CD4-positive, alpha-beta T cell treated with Interleukin-15 for 4 hours (primary cell): Measurements from ENCODE around the gene NEDD4L.
A peak's percentile ranks its signal among the peaks of the same experiment; 100 is the strongest.
"Not testable (repeated sequence)": the region's sequence is repeated elsewhere in the genome, so short reads cannot be mapped to it uniquely, and the experiment has no call there.

Experiments used
- DNase-seq: peaks from one replicate; pipeline ENCODE4 v3.0.0-alpha.2; 2020; ENCODE audit warnings: low spot score

The NEDD4L gene

DNA sequence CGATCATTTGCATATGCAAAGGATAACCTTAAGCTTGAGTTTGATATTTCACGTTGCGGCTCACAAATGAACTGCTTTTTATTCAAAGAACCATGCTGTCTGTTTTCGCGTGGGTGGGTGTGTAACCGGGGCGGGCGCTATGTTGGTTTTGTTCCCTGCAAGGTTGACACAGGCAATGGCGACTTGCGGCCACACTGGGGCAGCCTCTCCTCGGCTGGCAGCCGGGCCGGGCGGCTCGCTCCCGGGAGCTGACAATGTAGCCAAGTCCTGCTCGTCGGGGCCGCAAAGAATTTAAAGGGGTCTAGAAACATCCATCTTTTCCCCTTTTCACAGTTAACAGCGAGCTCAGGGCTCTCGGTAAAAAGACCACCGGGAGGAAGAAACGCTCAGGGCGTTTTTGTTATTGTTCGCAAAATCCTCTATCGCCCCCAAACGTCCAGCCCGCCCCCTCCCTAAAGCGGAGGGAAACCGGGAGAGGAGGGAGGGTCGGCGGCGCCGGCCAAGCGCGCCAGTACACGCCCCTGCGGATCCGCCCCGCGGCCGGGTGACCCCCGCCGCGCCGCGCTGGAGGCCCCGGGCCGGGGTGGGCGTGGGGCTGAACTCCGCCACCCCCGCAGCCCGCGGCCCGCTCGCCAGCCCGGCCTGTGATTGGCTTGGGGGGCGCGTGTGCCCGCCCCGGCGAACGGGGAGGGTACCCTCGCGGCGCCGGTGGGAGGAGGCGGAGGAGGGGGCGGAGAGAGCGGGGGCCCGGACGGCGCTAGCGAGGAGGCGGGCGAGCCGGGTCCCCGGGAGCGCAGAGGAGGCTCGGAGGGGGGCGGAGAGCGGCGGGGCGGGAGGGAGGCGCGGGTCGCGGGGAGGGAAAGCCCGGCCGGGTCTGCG lies at the start of gene NEDD4L:
Gene NEDD4L (plus strand): TSS at position 736 of the 879 bp plus-strand sequence. CDS start 435 bp downstream, outside the sequence.
- peak; percentile 72 for DNase-seq

DNA sequence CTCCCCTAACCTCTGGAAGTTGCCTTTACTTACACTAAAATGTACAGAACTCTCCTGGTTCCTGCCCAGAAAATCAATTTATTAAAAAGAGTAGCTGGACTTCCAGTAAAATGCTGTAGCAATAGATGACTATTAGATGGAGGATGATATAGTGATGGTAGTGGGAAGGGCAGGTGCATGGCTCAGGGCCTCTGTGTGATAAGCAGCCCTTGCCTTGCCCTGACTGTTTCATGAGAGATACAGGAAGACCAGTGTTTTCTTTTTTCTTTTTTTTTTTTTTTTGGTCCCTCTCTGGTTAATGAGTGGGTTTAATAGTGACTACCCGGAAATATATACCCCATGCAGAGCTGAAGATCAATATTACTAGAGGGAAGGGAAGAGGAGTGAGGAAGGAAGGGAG lies 48.7 kb upstream of the NEDD4L start:
- no peak for DNase-seq

DNA sequence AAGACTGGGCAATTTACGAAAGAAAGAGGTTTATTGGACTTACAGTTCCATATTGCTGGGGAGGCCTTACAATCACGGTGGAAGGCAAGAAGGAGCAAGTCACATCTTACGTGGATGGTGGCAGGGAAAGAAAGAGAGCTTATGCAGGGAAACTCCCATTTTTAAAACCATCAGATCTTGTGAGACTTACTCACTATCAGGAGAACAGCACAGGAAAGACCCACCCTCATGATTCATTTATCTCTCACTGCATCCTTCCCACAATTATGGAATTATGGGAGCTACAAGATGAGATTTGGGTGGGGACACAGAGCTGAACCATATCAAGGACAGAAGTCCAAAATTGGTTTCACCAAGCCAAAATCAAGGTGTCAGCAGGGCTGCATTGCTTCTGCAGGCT lies 47.1 kb upstream of the NEDD4L start:
- not testable (repeated sequence) for DNase-seq

DNA sequence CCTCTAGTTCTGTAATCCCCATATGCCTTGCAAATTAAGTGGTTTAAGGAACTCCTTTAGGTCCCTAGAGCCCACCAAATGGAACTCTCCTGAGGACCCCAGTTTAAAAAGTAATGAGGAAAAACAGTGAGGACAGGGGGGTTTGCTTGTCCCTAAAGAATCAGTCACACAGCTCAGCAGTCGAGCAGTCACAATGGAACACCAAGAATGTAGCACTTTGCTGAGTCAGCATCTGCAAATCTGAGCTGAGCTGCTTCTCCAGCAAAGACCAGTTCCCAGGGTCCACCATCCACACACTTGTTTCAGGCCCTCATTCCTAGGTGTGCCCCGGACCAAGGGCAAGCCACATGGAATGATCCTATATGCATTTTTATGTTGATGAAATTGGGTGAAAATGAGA lies 46.2 kb upstream of the NEDD4L start:
- no peak for DNase-seq

DNA sequence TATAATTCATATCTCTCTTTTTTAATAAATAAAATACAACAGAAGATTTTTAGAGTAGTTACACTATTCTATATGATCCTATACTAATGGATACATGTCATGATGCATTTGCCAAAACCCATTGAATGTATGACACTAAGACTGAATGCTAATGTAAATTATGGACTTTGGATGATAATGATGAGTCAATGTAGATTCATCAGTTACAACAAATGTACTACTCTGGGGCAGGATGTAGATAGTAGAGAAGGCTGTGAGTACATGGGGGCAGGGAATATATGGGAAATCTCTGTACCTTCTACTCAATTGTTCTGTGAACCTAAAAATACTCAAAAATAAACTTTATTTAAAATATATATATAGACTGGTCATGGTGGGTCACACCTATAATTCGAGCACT lies 45.6 kb upstream of the NEDD4L start:
- no peak for DNase-seq

DNA sequence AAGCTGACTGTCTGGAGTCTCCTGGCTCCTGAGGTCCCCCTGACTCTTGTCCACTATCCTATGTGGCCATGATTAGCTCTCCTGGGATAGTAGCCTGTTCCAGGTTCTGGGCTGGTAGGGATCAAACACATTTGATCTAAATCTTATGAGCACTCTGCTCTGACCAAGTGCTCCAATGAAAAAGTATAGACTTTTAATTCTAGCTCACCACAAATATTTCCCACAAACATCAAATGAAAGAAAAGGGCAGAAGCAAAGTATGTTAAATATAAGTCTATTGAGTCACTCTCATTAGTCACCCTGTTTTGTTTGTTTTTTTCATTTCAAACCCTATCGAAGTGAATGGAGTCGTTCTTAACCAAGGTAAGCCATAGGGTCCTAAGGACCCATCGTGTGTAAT lies 39.7 kb upstream of the NEDD4L start:
- DNase-seq, result no peak

DNA sequence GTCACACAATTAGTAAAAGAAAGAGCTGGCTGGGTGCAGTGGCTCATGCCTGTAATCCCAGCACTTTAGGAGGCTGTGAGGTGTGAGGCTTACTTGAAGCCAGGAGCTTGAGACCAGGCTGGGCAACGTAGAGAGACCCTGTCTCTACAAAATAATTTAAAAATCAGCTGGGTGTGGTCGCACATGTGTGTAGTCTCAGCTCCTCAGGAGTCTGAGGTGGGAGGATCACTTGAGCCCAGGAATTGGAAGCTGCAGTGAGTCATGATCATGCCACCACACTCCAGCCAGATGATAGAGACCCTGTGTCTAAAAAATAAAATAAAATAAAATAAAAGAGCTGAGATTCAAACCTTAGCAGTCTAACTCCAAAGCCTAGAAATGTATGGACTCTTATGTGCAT lies 39.0 kb upstream of the NEDD4L start:
- no peak for DNase-seq

DNA sequence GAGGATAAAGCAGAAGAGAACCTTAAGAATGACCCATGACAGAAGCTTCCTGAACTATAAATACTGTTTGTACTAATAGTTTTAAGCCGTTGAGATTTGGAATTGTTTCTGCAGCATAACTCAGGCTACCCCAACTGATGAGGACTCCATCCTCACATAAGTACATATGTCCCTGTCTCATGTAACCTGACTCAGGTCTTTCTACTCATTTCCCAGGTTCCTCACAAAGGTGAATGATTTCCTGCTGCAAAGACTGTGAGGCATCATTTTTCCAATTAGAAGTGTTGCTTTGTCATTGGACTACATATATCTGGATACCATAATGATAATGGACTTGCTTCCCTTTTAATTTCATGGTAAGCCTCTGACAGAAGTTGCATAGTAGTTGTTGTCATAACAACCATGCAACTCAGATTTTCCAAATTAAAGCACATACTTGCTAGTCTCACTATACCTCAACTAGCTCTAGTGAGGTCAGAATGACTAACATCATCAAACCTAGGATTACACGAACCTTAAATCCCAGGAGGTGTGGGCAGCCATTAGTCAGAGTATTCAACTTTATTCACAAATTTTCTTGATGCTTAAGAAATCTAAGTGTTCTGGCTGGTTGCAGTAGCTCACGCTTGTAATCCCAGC lies 38.0 kb upstream of the NEDD4L start:
- no peak for DNase-seq

DNA sequence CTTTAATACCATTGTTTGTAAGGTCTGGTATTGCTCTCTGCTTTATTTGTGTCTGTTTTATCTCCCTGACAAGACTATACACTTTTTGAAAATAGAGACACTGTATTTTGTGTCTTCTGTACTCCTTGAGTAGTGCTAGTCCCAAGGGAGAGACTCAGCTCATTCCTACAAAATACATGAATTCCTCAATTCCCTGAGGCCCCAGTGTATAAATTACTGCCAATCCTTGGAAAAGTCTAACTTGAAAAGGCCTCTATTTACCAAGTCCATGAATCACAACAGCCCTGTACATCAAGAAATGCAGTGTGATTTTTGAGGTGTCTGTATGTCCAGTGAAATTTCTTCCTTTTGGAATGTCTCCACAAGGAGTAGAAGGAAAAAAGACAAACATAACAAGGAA lies 34.9 kb upstream of the NEDD4L start:
- no peak for DNase-seq

DNA sequence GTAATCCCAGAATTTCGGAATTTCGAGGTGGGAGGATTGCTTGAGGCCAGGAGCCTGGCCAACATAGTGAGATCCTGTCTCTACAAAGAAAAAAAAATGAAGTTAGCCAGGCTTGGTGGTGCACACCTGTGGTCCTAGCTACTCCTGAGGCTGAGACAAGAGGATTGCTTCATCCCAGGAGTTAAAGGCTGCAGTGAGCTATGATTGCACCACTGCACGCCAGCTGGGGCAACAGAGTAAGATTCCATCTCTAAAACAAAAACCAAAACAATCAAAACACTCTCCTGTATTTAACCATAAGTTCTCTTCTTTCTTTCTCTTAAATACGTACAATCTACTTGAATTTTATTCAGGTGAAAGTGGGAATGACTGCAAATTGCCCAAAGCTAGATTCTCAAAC lies 33.8 kb upstream of the NEDD4L start:
- no peak for DNase-seq

DNA sequence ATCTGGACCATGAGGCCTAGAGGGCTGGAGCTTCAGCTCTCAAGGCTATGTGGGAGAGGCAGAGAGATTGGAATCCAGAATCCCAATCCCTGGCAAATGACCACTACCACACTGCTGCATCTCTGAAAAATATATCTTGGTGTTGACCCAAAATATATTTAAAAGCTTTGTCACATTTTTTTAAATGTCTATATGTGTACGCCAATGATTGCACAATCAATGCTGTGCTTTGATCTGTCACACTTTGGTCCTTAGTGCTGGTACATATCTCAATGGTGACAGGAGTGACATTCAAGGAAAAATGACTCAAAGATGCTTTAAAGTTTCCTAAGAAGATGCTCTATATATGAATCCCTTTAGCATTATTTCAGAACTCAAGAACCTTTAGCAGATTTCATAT lies 31.7 kb upstream of the NEDD4L start:
- DNase-seq, result no peak

DNA sequence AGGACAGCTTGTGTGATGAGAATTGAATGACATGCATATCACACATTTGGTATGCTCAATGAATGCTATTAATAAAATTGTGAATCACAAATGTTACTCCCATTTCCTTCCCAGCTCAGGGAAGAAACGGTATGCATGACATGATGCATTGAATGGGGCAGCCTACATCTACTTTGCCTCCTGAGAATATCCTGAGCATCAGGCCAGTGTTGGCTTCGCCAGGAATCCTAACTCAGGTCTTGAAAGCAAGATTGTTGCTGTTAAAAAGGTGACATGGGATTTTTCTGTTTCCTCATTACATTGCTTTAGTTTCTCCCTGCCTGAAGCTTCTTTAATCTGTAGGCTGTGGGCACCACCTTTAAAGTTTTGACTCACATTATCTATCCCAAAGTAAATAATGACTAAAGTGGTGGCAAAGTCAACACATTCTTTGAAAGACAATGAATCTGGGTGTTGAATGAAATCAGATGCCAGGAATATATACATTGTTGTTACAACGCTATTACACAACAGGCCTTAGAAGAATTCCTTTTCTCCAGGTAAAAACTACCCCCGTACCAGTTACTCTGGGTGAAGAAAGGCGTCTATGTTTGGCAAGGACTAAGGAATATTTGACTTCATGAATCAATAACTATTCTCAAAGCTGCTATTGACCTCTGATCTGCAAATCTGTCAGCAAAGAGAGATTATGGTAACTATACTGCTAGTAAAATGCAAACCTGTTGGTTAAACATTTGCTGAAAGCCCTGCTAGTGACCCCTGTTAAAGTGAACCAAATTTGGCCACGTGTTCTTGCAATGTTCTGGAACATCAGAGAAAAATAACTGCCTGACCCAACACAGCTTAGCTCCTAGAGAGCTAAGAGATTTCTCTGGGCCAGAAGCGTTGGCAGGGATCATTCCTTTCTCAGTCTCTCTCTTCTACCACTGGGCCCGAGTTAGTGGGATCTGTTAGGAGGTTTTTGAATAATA lies 30.5 kb upstream of the NEDD4L start:
- DNase-seq, result no peak

DNA sequence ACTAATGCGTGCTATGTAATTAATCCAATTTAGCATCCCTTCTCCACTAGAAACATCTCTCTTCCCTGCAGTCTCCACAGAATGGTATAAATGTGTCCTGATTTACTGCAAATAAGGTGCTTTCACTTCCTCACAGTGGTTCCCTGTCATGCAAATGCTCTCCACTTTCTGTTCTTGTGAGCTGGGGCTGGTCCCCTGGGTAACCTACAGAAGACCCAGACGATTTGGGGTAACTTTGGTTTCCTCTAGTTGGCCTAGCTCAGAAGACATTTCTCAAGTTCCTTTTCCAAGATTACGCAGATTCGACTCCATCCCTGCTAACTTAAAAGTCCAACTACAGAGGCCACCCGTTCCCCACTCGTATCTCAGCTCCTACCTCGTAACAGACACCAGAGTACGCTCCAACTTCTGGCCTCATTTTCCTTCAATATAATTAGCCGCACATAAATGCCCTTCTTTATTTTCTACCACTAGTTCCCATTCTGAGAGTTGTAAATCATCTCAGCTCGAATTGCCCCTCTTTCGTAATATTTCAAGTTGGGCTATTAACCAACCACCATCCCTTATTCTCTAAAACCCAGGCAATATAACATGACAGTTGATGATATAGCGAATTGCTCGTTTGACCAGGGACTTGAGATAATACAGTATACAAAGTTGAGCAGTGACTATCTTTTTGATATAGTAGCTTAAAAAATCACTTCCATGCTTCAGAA lies 28.8 kb upstream of the NEDD4L start:
- no peak for DNase-seq

DNA sequence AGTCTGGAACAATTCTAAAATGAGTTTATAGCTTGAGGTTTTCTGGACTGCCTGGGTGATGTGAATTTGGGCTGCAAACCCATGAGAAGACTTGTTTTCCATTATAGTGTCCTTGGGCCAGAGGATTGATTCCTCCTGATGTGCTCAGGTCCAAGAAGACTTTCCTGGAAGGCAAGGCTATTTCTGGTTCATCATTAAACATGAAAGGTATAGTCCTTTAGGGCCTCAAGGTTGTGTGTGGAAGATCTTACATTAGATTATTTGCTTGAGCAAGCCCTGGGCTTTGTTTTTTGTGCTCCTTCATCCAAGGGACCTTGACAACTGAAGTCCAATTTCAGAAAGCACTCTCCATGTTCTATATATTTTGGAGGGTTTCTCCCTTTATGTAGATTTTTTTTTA lies 26.8 kb upstream of the NEDD4L start:
- no peak for DNase-seq

DNA sequence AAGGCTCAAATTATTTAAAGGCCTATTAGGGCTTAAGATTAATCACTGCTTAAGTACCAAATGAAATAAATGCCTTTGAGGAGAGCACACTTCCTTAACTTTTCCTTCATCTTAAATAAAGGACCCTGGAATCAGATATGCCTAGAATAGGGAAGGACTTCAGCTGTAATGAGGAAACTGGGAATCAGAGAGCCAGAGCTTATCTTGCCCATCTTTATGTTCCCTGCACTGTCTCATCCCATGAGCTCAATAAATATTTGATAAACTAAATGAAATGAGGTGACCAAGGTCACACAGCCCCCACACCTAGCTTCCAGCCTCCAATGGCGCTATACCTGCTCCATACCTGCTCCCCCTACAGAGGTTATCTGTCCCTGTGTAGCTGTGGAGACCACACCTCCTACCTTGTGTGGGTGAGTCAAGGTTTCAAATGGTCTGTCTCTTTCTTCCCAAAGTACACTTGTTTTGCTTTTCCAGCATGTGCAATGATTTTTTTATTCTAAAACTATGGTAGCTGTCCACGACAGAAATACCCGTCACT lies 23.4 kb upstream of the NEDD4L start:
- no peak for DNase-seq

DNA sequence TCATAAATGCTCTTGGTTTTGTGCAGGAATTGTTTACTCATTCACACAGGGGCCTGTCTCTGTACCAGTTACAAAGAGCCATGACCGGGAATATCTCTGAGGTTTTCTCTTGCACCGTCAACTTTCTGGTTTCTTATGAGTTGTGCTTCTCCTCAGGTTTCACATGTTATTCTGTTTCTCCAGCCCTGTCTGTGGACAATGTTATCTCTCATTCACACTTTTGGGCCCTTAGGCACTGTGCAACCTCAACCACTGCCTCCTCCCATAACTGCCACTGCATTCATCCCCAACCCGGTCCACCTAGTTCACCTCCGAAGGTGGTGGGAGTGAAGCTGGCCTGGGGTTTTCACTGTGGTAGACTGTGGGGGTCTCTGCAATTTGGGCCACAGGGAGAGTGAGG lies 22.5 kb upstream of the NEDD4L start:
- DNase-seq, result no peak

DNA sequence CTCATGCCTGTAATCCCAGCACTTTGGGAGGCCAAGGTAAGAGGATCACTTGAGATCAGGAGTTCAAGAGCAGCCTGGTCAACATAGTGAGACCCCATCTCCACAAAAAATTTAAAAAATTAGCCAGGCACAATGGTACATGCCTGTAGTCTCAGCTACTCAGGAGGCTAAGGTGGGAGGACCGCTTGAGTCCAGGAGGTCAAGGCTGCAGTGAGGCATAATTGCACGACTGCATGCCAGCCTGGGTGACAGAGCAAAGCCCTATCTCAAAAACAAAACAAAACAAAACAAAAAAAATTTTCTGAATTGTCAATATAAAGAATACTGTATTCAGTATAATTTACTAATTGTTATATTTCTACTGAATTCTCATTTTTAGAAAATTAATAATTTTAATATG lies 20.9 kb upstream of the NEDD4L start:
- no peak for DNase-seq

DNA sequence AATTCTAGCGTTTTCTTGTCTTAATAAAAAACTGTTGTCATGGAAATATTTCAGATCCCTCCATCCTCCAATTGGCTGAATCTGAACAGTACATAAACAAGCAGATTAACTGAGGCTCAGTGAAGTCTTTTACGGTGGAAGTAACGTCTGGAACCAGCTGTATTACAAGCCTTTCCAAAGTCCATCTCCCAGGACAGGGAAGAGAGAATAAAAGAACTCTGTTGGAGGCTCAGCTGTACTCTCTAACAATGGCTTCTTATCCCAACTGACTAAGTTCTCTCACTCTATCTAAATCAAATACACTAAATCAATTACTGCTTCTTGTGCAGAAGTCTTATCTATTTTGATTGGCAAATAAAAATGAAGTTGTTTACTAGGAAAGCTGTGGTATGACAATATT lies 19.9 kb upstream of the NEDD4L start:
- no peak for DNase-seq

DNA sequence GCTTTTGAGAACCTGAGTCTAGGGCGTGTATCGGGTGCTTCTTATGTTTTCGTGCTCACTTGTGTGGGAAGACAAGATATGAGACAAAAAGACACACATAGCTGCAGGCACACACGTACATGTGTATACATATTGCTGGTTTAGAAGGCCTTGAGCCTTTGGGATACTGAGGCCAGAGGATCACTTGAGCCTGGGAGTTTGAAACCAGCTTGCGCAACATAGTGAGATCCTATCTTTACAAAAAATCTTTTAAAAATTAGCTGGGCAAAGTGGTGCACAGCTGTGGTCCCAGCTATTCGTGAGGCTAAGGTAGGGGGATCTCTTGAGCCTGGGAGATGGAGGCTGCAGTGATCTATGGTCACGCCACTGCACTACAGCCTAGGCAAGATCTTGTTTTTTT lies 18.8 kb upstream of the NEDD4L start:
- no peak for DNase-seq

DNA sequence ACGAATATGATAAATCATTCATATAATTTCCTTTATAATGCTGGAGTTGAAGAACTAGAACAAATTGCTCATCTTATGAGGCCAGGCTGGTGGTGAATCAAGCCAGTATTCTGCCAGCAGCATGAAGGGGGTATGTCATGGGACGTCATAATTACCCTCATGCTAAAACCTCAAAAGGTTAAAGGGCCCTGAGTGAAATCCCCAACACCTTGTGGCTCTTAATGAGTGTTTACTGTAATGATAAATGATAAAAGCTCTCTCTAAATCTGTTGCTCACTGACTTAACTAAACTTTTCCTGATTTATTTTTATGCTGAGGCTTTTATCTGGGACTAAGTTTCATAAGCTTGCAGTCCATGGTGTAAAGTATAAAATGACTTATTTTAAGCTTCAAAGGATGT lies 18.3 kb upstream of the NEDD4L start:
- DNase-seq, result no peak

DNA sequence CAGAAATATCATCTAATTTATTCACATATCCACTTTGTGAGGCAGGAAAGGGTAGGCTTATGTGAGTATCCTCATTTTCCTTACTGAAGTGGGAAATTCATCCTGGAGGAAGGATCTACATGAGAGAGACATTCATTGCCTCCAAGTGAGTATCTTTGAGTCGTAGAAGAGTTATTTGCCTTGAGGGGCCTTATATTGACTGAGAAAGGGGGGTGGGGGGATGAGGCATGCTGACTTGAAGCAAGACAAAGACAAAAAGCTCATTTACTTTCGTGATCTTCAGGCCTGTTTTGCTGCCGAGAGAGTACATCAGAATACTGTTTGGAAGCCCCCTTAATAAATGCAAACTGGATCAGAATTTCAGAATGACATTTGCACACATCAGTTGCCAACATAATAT lies 17.6 kb upstream of the NEDD4L start:
- no peak for DNase-seq

DNA sequence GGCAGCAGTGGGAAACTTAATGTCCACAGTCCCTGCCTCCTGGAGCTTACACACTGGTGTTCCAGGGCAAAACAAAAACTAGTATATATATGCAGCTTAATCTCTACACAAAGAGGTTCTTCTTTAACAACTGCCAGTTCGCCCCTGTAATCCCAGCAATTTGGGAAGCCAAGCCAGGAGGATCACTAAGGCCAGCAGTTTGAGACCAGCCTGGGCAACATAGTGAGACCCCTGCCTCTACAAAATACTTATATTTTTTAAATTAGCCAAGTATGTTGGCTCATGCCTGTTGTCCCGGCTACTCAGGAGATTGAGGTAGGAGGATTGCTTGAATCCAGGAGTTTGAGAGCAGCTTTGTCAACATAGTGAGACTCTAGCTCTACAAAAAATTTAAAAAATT lies 17.2 kb upstream of the NEDD4L start:
- DNase-seq, result no peak
